ENCODE results near the gene FBXL16.

GRCh38 chr16:716768-717325 is 11.2 kb upstream of the FBXL16 start:
- no peak for TF ChIP-seq EP300 (IDR thresholded peaks at IDR 0.05)
- no peak for TF ChIP-seq CTCF (IDR thresholded peaks at IDR 0.05)
